HG03520 (cell line): ENCODE data around the gene AP3B1.

Source experiments
- ATAC-seq: cut with Tn5 transposase; IDR thresholded peaks from one replicate; pipeline ENCODE4 v1.9.1; 2021; ENCODE audit warnings: mild to moderate bottlenecking, moderate library complexity; ENCODE audit not compliant: unreplicated experiment

The AP3B1 gene

DNA sequence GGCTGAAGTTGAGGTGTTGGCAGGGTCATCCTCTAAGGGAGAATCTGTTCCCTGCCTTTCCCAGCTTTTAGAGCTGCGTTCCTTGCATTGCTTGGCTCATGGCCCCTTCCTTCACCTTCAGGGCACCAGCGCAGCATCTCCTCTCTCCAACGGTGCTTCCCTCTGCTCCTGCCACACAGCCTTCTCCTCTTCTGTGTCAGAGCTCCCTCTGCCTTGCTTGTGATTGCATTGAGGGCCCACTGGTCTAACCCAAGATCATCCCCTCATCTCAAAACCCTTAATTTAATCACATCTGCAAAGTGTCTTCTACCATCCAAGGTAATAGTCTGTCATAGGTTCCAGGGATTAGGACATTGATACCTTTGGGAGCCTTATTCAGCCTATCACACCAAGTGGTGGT lies 312.7 kb downstream of the AP3B1 start:
- no peak for ATAC-seq

GRCh38 chr5:77974576-77974975 lies 319.9 kb downstream of the AP3B1 start:
- no peak for ATAC-seq

- no peak for ATAC-seq
These were observed 321.3 kb downstream of the AP3B1 start for GRCh38 chr5:77973253-77973609.

- ATAC-seq: peak; percentile 61
These were observed 321.8 kb downstream of the AP3B1 start for GRCh38 chr5:77972469-77973252.

GRCh38 chr5:77971776-77972468 lies 322.6 kb downstream of the AP3B1 start:
- no peak for ATAC-seq

GRCh38 chr5:77970891-77971290 lies 323.6 kb downstream of the AP3B1 start:
- no peak for ATAC-seq

GRCh38 chr5:77963795-77964194 lies 330.7 kb downstream of the AP3B1 start:
- no peak for ATAC-seq

DNA sequence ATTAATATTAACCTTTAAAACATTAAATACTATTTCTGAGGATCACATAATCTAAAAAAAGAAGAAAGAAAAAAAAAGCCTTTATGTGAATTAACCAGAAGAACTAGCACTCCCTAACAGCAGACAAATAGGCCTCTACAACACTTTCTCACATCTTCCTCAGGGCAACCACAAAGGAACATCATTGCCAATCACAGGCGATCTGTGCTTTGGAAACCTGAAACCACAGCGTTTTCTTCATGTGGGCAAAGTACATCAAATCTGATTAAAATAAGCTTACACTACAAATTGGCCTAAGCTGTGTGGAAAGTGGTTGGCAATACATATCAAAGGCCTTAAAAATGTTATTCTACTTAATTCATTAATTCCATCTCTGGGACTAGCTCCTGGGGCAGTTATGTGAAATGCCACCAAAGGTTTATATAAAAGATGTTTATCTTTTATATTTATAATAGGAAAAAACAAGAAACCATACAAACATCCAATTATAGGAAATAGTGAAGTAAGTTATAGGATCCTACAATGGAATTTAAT lies 333.6 kb downstream of the AP3B1 start:
- no peak for ATAC-seq

GRCh38 chr5:77960305-77960704 lies 334.2 kb downstream of the AP3B1 start:
- ATAC-seq: no peak

GRCh38 chr5:77958642-77959330 lies 335.7 kb downstream of the AP3B1 start:
- no peak for ATAC-seq

GRCh38 chr5:77957931-77958521 lies 336.5 kb downstream of the AP3B1 start:
- ATAC-seq: no peak

DNA sequence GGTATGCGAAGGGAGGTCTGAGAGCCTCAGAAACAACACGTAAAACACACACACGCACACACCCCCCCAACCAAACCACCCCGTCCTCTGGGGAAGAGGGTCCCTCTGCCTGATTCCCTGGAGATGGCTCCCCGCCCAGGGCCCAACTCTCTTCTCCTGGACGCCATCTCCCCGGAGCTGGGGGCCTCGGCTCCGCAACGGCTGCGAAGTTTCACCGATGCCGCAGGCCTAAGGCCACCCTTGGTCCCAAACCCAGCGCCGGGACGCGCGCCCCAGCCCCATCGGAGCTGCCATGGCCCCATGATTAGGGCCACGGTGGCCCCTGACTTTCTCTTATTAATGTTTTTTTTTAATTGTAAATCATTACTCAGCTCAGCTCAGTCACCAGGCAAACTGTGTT lies 337.0 kb downstream of the AP3B1 start:
- ATAC-seq: no peak

DNA sequence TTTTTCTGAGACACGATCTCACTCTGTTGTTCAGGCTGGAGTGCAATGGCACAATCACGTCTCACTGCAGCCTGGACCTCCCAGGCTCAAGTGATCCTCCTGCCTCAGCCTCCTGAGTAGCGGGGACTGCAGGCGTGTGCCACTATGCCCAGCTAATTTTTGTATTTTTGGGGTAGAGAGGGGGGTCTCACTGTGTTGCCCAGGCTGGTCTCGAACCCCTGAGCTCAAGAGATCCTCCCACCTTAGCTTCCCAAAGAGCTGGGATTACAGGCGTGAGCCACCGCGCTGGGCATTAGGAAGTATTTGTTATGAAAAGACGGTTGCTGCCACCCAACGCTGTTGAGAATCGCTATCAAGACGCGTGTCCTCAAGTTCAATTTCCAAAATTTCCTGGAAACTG lies 337.4 kb downstream of the AP3B1 start:
- ATAC-seq: no peak

GRCh38 chr5:77955577-77955976 lies 338.9 kb downstream of the AP3B1 start:
- ATAC-seq: no peak

DNA sequence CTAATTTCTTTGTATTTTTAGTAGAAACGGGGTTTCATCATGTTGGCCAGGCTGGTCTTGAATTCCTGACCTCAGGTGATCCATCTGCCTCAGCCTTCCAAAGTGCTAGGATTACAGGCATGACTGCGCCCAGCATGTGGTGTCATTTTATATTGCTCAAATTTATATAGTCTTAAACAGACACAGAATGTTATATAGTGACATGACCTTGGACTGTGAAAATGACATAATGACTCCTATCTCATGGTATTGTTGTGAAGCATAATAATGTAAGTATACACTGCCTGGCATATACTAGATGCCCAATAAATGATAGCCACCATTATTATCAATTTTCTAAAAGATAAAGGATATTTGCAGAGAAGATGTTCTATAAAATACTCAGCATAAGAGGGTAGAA lies 341.1 kb downstream of the AP3B1 start:
- ATAC-seq: no peak

DNA sequence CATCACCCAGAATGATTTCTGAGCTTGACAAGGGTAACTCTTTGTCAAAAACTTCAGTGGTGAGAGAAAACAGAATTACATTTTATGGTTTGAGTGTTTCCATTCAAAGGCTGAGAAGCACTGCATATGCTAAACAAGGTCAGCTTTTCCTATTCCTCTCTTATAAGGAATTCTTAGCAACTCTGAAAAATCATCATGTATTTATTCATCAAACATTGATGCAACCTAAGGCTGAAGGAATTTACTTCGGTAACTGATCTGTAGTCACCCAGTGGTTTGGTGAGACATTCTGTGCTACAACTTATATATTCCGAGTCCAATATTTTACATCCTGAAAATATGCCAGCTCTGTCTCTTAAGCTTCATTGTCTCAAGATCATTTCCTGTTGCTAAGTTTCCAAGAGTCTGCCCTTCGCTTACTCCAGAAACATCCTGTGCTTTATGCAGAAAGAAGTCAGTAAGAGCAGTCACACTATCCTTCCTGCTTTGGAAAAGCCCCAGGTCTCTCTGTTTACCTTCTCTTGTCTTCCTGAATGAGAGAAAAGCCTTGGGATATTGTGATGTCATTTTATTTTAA lies 341.8 kb downstream of the AP3B1 start:
- ATAC-seq: no peak
